HepG2 (cell line): Measurements from ENCODE around the gene JPH4. TPM values are rescaled to one million over a fixed set of nuclear protein-coding genes. Genes with fewer than 3 reads are reported as not detected.

ENCODE experiments used
- BORCS8-MEF2B ChIP-seq: sonication (generic); formaldehyde crosslinking; IDR thresholded peaks from 2 replicates; pipeline ENCODE4 v1.8.0; 2022; ENCODE audit warnings: mild to moderate bottlenecking, missing genetic modification reagents
- EP300 ChIP-seq, 3 experiments: sonication (generic) in 1 of 3; formaldehyde crosslinking in 1 of 3; IDR thresholded peaks; 2 replicates each; pipeline versions ENCODE4 v1.5.1 to v1.6.1; 2011 to 2020; ENCODE audit warnings: low read depth in 2 of 3, low read length in 2 of 3, borderline replicate concordance in 1 of 3, improper control_type of control experiment in 1 of 3, mild to moderate bottlenecking in 1 of 3, missing genetic modification reagents in 1 of 3, moderate library complexity in 1 of 3
- FLYWCH1 ChIP-seq: sonication (generic); formaldehyde crosslinking; IDR thresholded peaks from 2 replicates; pipeline ENCODE4 v1.8.1; 2023; ENCODE audit warnings: mild to moderate bottlenecking, missing genetic modification reagents
- JARID2 ChIP-seq: sonication (generic); formaldehyde crosslinking; IDR thresholded peaks from 2 replicates; pipeline ENCODE4 v1.8.1; 2023; ENCODE audit warnings: missing genetic modification reagents, inconsistent platforms; ENCODE audit not compliant: insufficient replicate concordance
- LCORL ChIP-seq, 2 experiments: fragments of 450-650 bp in 1 of 2; sonication (generic) in 1 of 2; formaldehyde crosslinking in 1 of 2; IDR thresholded peaks; 2 replicates each; pipeline versions ENCODE4 v1.5.0 to v1.6.1; 2017 to 2020; ENCODE audit warnings: antibody characterized with exemption in 1 of 2, missing genetic modification reagents in 1 of 2
- PHF20 ChIP-seq: sonication (generic); formaldehyde crosslinking; IDR thresholded peaks from 2 replicates; pipeline ENCODE4 v1.5.0; 2020; ENCODE audit warnings: mild to moderate bottlenecking, missing genetic modification reagents
- SP4 ChIP-seq: sonication (generic); formaldehyde crosslinking; IDR thresholded peaks from 2 replicates; pipeline ENCODE4 v1.8.1; 2023; ENCODE audit warnings: mild to moderate bottlenecking, missing genetic modification reagents
- TAF15 ChIP-seq: fragments of 200-400 bp; formaldehyde crosslinking; IDR thresholded peaks from one replicate; pipeline ENCODE4 v1.6.1; 2018; ENCODE audit warnings: mild to moderate bottlenecking, low read depth, low read length; ENCODE audit not compliant: poor library complexity, severe bottlenecking
- U2AF2 ChIP-seq: fragments of 200-400 bp; formaldehyde crosslinking; IDR thresholded peaks from 2 replicates; pipeline ENCODE4 v1.6.1; 2017; ENCODE audit warnings: low read depth, mild to moderate bottlenecking, low read length
- ZNF282 ChIP-seq: fragments of 450-650 bp; IDR thresholded peaks from 2 replicates; pipeline ENCODE4 v1.6.1; 2018; ENCODE audit not compliant: partially characterized antibody
- ZNF546 ChIP-seq: sonication (generic); formaldehyde crosslinking; conservative IDR thresholded peaks from 2 replicates; pipeline ENCODE4 v1.8.1; 2023; ENCODE audit warnings: mild to moderate bottlenecking, missing genetic modification reagents
- ZNF776 ChIP-seq: sonication (generic); formaldehyde crosslinking; IDR thresholded peaks from 2 replicates; pipeline ENCODE4 v1.4.0; 2020; ENCODE audit warnings: mild to moderate bottlenecking, missing genetic modification reagents
- polyA plus RNA-seq, 8 experiments: library from polyadenylated mRNA; depleted of rRNA in 3 of 8; stranded (reverse) in 7 of 8; unstranded in 1 of 8; fragments of >200 nt; fragmentation: Illumina TruSeq in 4 of 8; extraction: Trizol in 4 of 8; gene quantifications; 2 replicates each; pipeline versions ENCODE4 v1.2.1 to v1.2.3, GENCODE V29; 2011 to 2016; ENCODE audit warnings: low read depth in 4 of 8, missing spikeins in 1 of 8, mixed read lengths in 1 of 8; ENCODE audit not compliant: insufficient read depth in 1 of 8
- total RNA-seq, 5 experiments: library from RNA; depleted of rRNA; stranded (reverse); fragments of >200 nt; fragmentation: Illumina TruSeq; extraction: Trizol; gene quantifications; 2 replicates each; pipeline ENCODE4 v1.2.3, GENCODE V29; 2016; ENCODE audit warnings: low read depth in 1 of 5
- TF ChIP-seq, protein P1 (sequence below): sonication (generic); formaldehyde crosslinking; IDR thresholded peaks from 2 replicates; pipeline ENCODE4 v1.5.0; 2020; ENCODE audit warnings: mild to moderate bottlenecking, missing genetic modification reagents, borderline replicate concordance
- TF ChIP-seq, protein P2 (sequence below): sonication (generic); formaldehyde crosslinking; IDR thresholded peaks from 2 replicates; pipeline ENCODE4 v1.4.0; 2020; ENCODE audit warnings: mild to moderate bottlenecking, missing genetic modification reagents
- TF ChIP-seq, protein P3 (sequence below): IDR thresholded peaks from 2 replicates; pipeline ENCODE4 v1.6.1; 2016; ENCODE audit warnings: low read depth, borderline replicate concordance

Gene JPH4
- total and polyA plus RNA-seq, 2 of the 13 experiments (the other 11 are each of a cell fraction or from before 2014, with no cell fraction given): 0.08 to 0.22 TPM

DNA sequence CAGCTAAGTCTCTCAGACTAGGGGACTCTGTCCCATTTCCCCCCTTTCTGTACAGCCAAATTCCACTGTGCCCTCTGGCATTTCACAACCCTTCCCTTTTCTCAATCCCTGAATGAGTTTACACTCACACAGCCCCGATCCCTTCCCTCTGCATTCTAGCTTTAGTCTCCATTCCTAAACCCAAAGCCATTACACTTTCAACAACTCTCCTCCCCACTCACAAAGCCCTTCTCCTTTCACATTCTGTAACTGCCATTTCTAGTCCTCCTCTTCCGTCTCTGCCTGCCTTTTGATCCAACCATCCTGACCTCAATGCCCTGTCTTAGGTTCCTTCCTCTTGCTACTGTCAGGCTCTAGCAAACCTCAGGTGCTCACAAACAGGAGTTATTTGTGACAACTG is 30.7 kb downstream of the JPH4 start (continued):
- TF ChIP-seq EP300 (IDR thresholded peaks at IDR 0.05; ENCODE audit: low read depth in 2 of 2, low read length in 2 of 2): no peak
- TF ChIP-seq EP300 (CRISPR knock-in tag; IDR thresholded peaks at IDR 0.05; ENCODE audit: borderline replicate concordance): no peak
- TF ChIP-seq ZNF546 (CRISPR knock-in tag): no peak
- 0 out of 2 replicates have a peak, but pooled peaks have one; percentile 27 for TF ChIP-seq SP4 (CRISPR knock-in tag)
- 0 out of 2 replicates have a peak, but pooled peaks have one; percentile 30 for TF ChIP-seq BORCS8-MEF2B (CRISPR knock-in tag)
- no peak for TF ChIP-seq U2AF2
- no peak for TF ChIP-seq PHF20
- TF ChIP-seq TAF15: no peak
- TF ChIP-seq ZNF282: peak; percentile 89
- TF ChIP-seq FLYWCH1: peak; percentile 77; the same call in 1 of the 2 replicates
- TF ChIP-seq, protein P1, sequence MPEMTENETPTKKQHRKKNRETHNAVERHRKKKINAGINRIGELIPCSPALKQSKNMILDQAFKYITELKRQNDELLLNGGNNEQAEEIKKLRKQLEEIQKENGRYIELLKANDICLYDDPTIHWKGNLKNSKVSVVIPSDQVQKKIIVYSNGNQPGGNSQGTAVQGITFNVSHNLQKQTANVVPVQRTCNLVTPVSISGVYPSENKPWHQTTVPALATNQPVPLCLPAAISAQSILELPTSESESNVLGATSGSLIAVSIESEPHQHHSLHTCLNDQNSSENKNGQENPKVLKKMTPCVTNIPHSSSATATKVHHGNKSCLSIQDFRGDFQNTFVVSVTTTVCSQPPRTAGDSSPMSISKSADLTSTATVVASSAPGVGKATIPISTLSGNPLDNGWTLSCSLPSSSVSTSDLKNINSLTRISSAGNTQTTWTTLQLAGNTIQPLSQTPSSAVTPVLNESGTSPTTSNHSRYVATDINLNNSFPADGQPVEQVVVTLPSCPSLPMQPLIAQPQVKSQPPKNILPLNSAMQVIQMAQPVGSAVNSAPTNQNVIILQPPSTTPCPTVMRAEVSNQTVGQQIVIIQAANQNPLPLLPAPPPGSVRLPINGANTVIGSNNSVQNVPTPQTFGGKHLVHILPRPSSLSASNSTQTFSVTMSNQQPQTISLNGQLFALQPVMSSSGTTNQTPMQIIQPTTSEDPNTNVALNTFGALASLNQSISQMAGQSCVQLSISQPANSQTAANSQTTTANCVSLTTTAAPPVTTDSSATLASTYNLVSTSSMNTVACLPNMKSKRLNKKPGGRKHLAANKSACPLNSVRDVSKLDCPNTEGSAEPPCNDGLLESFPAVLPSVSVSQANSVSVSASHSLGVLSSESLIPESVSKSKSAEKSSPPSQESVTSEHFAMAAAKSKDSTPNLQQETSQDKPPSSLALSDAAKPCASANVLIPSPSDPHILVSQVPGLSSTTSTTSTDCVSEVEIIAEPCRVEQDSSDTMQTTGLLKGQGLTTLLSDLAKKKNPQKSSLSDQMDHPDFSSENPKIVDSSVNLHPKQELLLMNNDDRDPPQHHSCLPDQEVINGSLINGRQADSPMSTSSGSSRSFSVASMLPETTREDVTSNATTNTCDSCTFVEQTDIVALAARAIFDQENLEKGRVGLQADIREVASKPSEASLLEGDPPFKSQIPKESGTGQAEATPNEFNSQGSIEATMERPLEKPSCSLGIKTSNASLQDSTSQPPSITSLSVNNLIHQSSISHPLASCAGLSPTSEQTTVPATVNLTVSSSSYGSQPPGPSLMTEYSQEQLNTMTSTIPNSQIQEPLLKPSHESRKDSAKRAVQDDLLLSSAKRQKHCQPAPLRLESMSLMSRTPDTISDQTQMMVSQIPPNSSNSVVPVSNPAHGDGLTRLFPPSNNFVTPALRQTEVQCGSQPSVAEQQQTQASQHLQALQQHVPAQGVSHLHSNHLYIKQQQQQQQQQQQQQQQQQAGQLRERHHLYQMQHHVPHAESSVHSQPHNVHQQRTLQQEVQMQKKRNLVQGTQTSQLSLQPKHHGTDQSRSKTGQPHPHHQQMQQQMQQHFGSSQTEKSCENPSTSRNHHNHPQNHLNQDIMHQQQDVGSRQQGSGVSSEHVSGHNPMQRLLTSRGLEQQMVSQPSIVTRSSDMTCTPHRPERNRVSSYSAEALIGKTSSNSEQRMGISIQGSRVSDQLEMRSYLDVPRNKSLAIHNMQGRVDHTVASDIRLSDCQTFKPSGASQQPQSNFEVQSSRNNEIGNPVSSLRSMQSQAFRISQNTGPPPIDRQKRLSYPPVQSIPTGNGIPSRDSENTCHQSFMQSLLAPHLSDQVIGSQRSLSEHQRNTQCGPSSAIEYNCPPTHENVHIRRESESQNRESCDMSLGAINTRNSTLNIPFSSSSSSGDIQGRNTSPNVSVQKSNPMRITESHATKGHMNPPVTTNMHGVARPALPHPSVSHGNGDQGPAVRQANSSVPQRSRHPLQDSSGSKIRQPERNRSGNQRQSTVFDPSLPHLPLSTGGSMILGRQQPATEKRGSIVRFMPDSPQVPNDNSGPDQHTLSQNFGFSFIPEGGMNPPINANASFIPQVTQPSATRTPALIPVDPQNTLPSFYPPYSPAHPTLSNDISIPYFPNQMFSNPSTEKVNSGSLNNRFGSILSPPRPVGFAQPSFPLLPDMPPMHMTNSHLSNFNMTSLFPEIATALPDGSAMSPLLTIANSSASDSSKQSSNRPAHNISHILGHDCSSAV: no peak
- TF ChIP-seq, protein P2, sequence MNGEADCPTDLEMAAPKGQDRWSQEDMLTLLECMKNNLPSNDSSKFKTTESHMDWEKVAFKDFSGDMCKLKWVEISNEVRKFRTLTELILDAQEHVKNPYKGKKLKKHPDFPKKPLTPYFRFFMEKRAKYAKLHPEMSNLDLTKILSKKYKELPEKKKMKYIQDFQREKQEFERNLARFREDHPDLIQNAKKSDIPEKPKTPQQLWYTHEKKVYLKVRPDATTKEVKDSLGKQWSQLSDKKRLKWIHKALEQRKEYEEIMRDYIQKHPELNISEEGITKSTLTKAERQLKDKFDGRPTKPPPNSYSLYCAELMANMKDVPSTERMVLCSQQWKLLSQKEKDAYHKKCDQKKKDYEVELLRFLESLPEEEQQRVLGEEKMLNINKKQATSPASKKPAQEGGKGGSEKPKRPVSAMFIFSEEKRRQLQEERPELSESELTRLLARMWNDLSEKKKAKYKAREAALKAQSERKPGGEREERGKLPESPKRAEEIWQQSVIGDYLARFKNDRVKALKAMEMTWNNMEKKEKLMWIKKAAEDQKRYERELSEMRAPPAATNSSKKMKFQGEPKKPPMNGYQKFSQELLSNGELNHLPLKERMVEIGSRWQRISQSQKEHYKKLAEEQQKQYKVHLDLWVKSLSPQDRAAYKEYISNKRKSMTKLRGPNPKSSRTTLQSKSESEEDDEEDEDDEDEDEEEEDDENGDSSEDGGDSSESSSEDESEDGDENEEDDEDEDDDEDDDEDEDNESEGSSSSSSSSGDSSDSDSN (CRISPR knock-in tag): 0 out of 2 replicates have a peak, but pooled peaks have one; percentile 48
- 0 out of 2 replicates have a peak, but pooled peaks have one; percentile 56 for TF ChIP-seq LCORL (IDR thresholded peaks at IDR 0.05)
- no peak for TF ChIP-seq LCORL (CRISPR knock-in tag; IDR thresholded peaks at IDR 0.05)
- TF ChIP-seq, protein P3, sequence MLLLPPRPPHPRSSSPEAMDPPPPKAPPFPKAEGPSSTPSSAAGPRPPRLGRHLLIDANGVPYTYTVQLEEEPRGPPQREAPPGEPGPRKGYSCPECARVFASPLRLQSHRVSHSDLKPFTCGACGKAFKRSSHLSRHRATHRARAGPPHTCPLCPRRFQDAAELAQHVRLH (CRISPR knock-in tag): no peak
- no peak for TF ChIP-seq ZNF776 (CRISPR knock-in tag)
- no peak for TF ChIP-seq JARID2 (CRISPR knock-in tag)
